Stimulated activated CD8-positive, alpha-beta memory T cell treated with anti-CD3 and anti-CD28 coated beads, Interleukin-4, amount 100 ng/mL, for 48 hours (primary cell): Measurements from ENCODE around the gene PLA2G15.

Experiments
- DNase-seq: peaks from one replicate; pipeline ENCODE4 v3.0.0-alpha.2; 2020

Gene PLA2G15

DNA sequence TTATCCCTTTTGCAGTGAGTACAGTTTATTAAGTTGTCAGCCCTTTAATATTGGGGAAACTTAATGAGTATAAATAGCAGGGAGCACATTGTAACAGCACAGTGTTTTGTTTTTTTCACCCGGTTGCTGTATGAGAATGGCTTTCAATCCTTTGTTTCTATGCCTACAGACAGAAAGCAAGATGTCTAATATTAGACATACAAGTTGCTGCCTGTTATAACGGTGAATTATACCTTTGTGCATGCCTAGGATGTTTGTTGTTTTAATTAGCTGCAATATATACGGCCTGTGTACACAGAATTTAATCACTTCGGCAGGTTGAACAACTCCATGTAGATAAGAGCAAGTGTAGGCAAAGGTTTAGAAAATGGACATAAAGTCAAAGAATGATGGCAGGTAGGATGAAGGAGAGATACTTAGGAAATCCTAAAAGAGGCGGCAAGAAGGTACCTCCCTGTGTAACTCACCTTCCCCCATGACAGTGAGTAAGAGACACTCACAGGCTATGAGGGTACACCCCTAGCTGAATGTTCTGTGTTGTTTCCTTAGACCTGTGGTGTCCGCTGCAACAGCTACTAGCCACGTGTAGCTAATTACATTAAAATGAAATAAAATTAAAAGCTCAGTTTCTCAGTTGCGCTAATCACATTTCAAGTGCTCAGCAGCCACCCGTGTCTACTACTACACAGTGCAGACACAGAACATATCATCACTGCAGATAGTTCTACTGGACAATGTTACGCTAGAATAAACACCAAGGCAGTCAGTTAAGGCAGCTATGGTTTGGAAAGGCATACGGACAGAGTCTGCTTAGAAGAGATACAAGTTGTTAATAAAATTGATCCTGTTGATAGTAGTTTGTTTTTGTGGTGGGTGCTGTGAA lies 54.6 kb downstream of the PLA2G15 start:
- DNase-seq = no peak

DNA sequence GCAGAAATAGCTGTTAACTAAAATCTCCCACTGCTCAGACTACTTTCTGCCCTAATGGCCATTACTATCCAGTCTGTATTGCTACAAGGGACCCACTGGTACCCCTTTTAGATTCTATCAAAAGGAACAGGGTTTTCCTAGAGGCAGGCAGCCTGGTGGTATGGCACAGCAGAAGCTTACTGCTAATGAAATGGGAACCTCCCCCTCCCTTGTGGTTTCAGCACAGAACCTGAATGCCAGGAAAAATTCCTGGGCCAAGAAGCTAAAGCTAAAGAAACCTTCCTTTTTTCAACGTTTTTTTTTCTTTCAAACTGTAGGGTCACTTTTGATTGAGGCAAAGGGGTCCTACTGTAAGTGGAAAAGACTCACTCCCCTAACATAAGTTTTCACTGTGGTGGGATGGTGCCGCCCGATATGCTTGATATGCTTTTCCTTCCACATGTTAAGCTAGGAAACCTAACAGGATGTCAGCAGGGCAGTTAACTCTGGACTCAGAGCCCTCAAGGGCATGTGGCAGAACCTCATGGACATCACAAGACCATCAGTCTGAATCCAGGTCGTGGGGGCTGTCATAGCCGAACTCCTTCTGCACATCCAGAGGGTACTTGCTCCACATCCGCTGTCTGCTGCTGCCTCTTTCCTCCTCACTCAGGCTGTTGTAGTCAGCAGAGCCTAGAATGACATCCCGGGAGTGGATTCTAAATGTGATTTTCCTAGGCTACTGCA lies 55.7 kb downstream of the PLA2G15 start:
- DNase-seq = peak; percentile 16

DNA sequence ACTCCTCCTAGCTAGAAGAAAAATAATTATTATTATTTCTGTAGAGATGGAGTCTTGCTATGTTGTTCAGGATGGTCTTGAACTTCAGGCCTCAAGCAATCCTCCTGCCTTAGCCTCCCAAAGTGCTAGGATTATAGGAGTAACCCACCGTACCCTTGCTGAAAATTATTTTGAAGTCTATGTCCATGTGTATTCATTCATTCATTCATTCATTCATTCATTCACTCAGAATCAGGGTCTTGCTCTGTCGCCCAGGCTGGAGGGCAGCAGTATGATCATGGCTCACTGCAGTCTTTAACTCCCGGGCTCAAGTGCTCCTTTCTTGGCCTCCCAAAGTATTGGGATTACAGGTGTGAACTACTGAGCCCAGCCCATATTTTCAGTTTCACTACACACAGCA lies 61.5 kb downstream of the PLA2G15 start:
- no peak for DNase-seq

DNA sequence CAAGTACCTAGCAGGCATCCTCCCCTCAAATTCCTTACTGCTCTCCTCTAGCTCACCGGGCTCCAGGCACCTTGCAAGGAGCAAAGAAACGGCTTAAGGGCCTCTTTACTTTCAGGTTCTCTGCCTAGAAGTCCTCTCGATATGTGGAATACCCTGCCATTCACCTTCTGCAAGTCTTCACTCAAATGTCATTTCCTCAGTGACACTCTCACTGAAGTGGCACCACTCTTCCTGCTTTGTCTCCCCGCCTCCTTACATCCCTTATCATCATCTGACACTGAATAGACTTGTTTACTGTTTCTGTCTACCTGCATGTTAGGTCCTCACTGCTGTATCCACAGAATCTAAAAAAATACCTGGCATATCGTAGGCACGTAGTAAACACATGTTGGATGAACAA lies 64.6 kb downstream of the PLA2G15 start:
- DNase-seq = no peak

DNA sequence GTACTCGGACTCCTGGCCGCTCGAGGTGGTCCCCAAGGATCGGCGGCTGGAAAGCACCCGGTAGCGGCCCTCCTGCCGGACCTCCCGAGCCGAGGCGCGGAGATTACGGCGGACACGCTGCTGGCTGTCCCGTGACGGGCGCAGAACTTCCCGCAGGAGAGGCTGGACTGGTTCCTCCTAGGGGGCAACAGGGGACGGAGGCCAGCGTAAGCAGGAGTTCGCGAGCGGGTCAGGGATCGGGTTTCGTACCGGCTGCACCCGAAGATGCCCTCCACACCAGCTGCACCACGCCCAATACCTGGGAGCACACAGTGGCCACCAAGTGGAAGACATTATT lies 65.2 kb downstream of the PLA2G15 start:
- no peak for DNase-seq
